ENCODE measurements around the gene GYPA.
"Not testable (repeated sequence)": the region's sequence is repeated elsewhere in the genome, so short reads cannot be mapped to it uniquely, and the experiment has no call there.

- TF ChIP-seq EZH2 (IDR thresholded peaks at IDR 0.05; ENCODE audit: low read length, missing control alignments); CTCF (conservative IDR thresholded peaks at IDR 0.05 in 1 of 2, IDR thresholded peaks at IDR 0.05 in 1 of 2; ENCODE audit: low read depth in 1 of 2, low read length in 2 of 2): not testable (repeated sequence)
These were observed 2.3 kb downstream of the GYPA start for GRCh38 chr4:144138239-144138638.
